ENCODE measurements around the gene AFDN. TPM values are rescaled to one million over a fixed set of nuclear protein-coding genes. Genes with fewer than 3 reads are reported as not detected.

Gene AFDN
- total and polyA plus RNA-seq, 2 of the 8 experiments (the other 6 are each of a cell fraction or from before 2014, with no cell fraction given), result 53.4 to 192 TPM

- Histone ChIP-seq H4K8ac (ENCODE audit: extremely low read depth, insufficient read depth, low read length) (no peak overlapping the region), H3K4ac (replicated peaks; ENCODE audit: insufficient read length, low read depth, low read length) (no peak overlapping the region), H2BK15ac (ENCODE audit: low read length) (no peak overlapping the region), H3K36me3 (ENCODE audit: control insufficient read depth in 2 of 4, insufficient read depth in 4 of 4, low read length in 3 of 4) (peaks cover 29 to 83% (median 62%) of the 10 kb centered on the region in 4 experiments), H3K79me2 (ENCODE audit: control insufficient read depth in 1 of 2, insufficient read depth in 2 of 2, low read length in 2 of 2) (no peaks in the 10 kb centered on the region), H2AFZ (ENCODE audit: low read length) (no peak overlapping the region), H2BK12ac (ENCODE audit: low read depth, low read length) (no peak overlapping the region), H3K27me3 (replicated peaks in 1 of 4; ENCODE audit: control insufficient read depth in 3 of 4, extremely low read depth in 1 of 4, insufficient read depth in 3 of 4, low read length in 3 of 4) (no peaks in the 10 kb centered on the region), H3K4me3 (ENCODE audit: extremely low read depth in 1 of 4, insufficient read depth in 2 of 4, low read depth in 3 of 4, low read length in 4 of 4) (no peak overlapping the region), H4K5ac (ENCODE audit: insufficient read length, low read depth, low read length) (no peak overlapping the region), H4K91ac (replicated peaks; ENCODE audit: insufficient read length, low read length) (no peak overlapping the region), H3K9me3 (ENCODE audit: insufficient read depth in 2 of 2, low read depth in 1 of 2, low read length in 1 of 2) (no peaks in the 10 kb centered on the region), H3K14ac (ENCODE audit: insufficient read length) (no peak overlapping the region), H2BK5ac (ENCODE audit: low read depth, low read length) (no peak overlapping the region), H2BK20ac (ENCODE audit: low read length) (no peak overlapping the region), H3K79me1 (ENCODE audit: low read depth, low read length) (no peaks in the 10 kb centered on the region), H4K20me1 (replicated peaks in 1 of 2; ENCODE audit: control insufficient read depth in 1 of 2, insufficient read depth in 2 of 2, low read length in 2 of 2) (peaks cover 0 to 2% of the 10 kb centered on the region in 2 experiments), H3K23me2 (ENCODE audit: low read depth, low read length) (no peaks in the 10 kb centered on the region), H3K27ac (ENCODE audit: low read depth, low read length) (no peak overlapping the region), H3K23ac (ENCODE audit: insufficient read length) (no peak overlapping the region), H3K4me2 (ENCODE audit: insufficient read depth in 1 of 2, low read depth in 2 of 2, low read length in 2 of 2) (no peak overlapping the region), H2AK5ac (ENCODE audit: low read depth, low read length) (no peak overlapping the region), H3K9ac (replicated peaks in 1 of 4; ENCODE audit: extremely low read depth in 1 of 4, low read depth in 3 of 4, low read length in 3 of 4) (no peak overlapping the region), H3K56ac (replicated peaks; ENCODE audit: insufficient read length, low read depth, low read length) (no peak overlapping the region), H3K4me1 (replicated peaks in 1 of 4; ENCODE audit: control insufficient read depth in 3 of 4, insufficient read depth in 4 of 4, low read length in 3 of 4) (no peaks in the 10 kb centered on the region), H3K18ac (ENCODE audit: extremely low read depth, low read length) (no peak overlapping the region), H2BK120ac (replicated peaks; ENCODE audit: low read depth, low read length) (no peak overlapping the region)
- 93% methylated on average over 11 of the region's 11 CpGs; no CpG with 5 or more reads in 1 of the 2 experiments for WGBS, 2 experiments (ENCODE audit: extremely low coverage in 1 of 2, insufficient coverage in 1 of 2, insufficient read length in 1 of 2, insufficient replicate concordance in 2 of 2, low coverage in 1 of 2, low lambda C conversion rate in 2 of 2, missing lambda C conversion rate in 1 of 2)
- no peak for FAIRE-seq
- no peak for DNase-seq (ENCODE audit: low read depth in 1 of 2, low spot score in 2 of 2)
- POLR2A ChIA-PET (ENCODE audit: partially characterized antibody), result no interaction called here
- CTCF ChIA-PET (ENCODE audit: partially characterized antibody), result interaction anchor here (0.6 to 1.5 kb wide), 3 partner anchors 10 to 441 kb away, joined by 3 to 5 read pairs (median 3); no protein-coding TSS in a partner anchor
- no peak for TF ChIP-seq CREB1 (IDR thresholded peaks at IDR 0.05)
- TF ChIP-seq KDM5A (IDR thresholded peaks at IDR 0.05; ENCODE audit: low read length), result no peak
- TF ChIP-seq TCF12 (IDR thresholded peaks at IDR 0.05; ENCODE audit: low read depth, low read length), result no peak
- no peak for TF ChIP-seq CBX5 (IDR thresholded peaks at IDR 0.05; ENCODE audit: low read depth, low read length)
- no peak for TF ChIP-seq SUZ12 (IDR thresholded peaks at IDR 0.05; ENCODE audit: low read length)
- TF ChIP-seq SP1 (IDR thresholded peaks at IDR 0.05; ENCODE audit: low read depth, low read length), result no peak
- TF ChIP-seq SP4 (IDR thresholded peaks at IDR 0.05; ENCODE audit: low read length), result no peak
- TF ChIP-seq RXRA (IDR thresholded peaks at IDR 0.05; ENCODE audit: insufficient read depth, low read depth, low read length), result no peak
These were observed 119.3 kb downstream of the AFDN start for GRCh38 chr6:167946007-167946406.

All from H1 (cell line).